Glutamatergic neuron (in vitro differentiated cells): Measurements from ENCODE around the gene NAA40. TPM values are rescaled to one million over a fixed set of nuclear protein-coding genes. Genes with fewer than 3 reads are reported as not detected.

Experiments
- DNase-seq: peaks from one replicate; pipeline ENCODE4 v3.0.0; 2022
- H3K27ac Mint-ChIP-seq: one replicate; pipeline ENCODE4 v1.8.0; 2020; ENCODE audit warnings: mild to moderate bottlenecking, mixed read lengths, inconsistent platforms; ENCODE audit not compliant: unreplicated experiment
- H3K27me3 Mint-ChIP-seq: one replicate; pipeline ENCODE4 v1.8.0; 2020; ENCODE audit warnings: mild to moderate bottlenecking, moderate library complexity, mixed read lengths, inconsistent platforms; ENCODE audit not compliant: unreplicated experiment
- H3K36me3 Mint-ChIP-seq: one replicate; pipeline ENCODE4 v1.8.0; 2020; ENCODE audit warnings: mild to moderate bottlenecking, mixed read lengths, inconsistent platforms; ENCODE audit not compliant: unreplicated experiment
- H3K4me1 Mint-ChIP-seq: one replicate; pipeline ENCODE4 v1.8.0; 2020; ENCODE audit warnings: mild to moderate bottlenecking, low read depth, mixed read lengths, inconsistent platforms; ENCODE audit not compliant: unreplicated experiment
- H3K4me3 Mint-ChIP-seq: one replicate; pipeline ENCODE4 v1.8.0; 2020; ENCODE audit warnings: mild to moderate bottlenecking, mixed read lengths, inconsistent platforms; ENCODE audit not compliant: unreplicated experiment
- H3K9me3 Mint-ChIP-seq: one replicate; pipeline ENCODE4 v1.8.0; 2020; ENCODE audit warnings: mild to moderate bottlenecking, moderate library complexity, mixed read lengths, inconsistent platforms; ENCODE audit not compliant: unreplicated experiment
- total RNA-seq: library from RNA; stranded (reverse); fragmentation: NEBNext Ultra II Directional; extraction: Animal tissue kit (Norgen Biotek cat#: 25700); gene quantifications from one replicate; pipeline ENCODE4 v1.2.1, GENCODE V29; 2021; ENCODE audit not compliant: unreplicated experiment
- TF ChIP-seq, protein P1 (sequence below): fragments of 200-600 bp; sonication (generic); IDR thresholded peaks from one replicate; pipeline ENCODE4 v1.5.0; 2021; ENCODE audit not compliant: partially characterized antibody, unreplicated experiment

NAA40 gene
- total RNA-seq, 1 donor from 2014 or later, result 68.0 TPM

DNA sequence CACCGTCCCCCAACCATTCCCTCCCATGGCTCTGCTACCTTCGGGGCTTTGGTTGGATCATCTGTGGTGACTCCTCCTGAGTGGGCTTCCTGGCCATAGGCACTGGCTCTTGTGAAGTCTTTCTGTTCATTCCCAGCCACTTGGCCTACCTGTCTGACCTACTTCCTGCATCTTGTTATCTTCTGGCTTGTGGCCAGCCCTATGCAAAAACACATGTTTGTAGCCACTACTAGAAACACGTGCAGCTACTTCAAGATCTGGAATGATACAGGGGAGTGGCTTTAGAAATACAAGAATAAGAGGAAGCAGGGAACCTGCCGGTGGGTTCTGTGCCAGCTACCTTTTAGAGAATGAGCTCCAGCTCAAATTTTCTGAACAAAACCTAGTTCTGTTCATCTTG lies 42.7 kb upstream of the NAA40 start:
- no peak for DNase-seq
- H3K36me3 Mint-ChIP-seq, result peaks cover 5% of the 10 kb centered on the region
- TF ChIP-seq, protein P1, sequence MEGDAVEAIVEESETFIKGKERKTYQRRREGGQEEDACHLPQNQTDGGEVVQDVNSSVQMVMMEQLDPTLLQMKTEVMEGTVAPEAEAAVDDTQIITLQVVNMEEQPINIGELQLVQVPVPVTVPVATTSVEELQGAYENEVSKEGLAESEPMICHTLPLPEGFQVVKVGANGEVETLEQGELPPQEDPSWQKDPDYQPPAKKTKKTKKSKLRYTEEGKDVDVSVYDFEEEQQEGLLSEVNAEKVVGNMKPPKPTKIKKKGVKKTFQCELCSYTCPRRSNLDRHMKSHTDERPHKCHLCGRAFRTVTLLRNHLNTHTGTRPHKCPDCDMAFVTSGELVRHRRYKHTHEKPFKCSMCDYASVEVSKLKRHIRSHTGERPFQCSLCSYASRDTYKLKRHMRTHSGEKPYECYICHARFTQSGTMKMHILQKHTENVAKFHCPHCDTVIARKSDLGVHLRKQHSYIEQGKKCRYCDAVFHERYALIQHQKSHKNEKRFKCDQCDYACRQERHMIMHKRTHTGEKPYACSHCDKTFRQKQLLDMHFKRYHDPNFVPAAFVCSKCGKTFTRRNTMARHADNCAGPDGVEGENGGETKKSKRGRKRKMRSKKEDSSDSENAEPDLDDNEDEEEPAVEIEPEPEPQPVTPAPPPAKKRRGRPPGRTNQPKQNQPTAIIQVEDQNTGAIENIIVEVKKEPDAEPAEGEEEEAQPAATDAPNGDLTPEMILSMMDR, result no peak
- peaks cover 4% of the 10 kb centered on the region for H3K27me3 Mint-ChIP-seq
- no peak overlapping the region for H3K27ac Mint-ChIP-seq
- peaks cover 6% of the 10 kb centered on the region for H3K9me3 Mint-ChIP-seq
- H3K4me3 Mint-ChIP-seq, result no peak overlapping the region
- H3K4me1 Mint-ChIP-seq, result no peaks in the 10 kb centered on the region

DNA sequence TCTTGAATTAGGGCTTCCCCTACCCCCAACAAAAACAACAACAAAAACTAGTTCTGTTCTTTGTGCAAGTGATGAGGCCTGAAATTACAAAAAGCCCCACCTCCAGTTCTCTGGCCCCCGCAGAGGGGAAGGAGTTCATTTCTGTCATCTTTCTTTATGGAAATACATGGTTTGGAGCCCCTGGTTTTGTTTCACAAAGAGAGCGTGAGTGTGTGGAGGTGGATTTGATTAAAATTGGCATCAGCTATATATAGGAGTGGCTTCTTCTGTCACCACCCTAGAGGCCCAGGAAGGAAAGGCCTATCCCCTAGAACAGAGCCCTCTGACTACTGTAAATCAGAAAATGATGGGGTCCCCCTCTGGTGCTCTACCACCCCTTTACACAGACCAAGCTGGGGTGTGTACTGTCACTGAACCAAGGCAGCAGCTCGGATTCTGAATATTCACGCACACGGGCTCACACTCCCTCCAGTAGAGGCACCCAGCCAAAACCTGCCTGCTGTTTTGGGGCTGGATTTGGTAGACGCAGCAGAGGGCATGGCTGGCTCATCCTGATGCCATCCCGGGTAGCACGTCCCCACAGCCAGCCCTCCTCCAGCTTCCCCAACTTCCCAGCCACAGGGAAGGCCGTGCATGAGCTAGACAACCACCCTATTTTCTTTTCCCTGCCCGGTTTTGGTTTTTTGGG lies 41.2 kb upstream of the NAA40 start:
- TF ChIP-seq, protein P1, result no peak
- no peak overlapping the region for H3K27ac Mint-ChIP-seq
- no peak for DNase-seq
- H3K27me3 Mint-ChIP-seq, result peaks cover 2% of the 10 kb centered on the region
- H3K4me3 Mint-ChIP-seq, result no peak overlapping the region
- H3K36me3 Mint-ChIP-seq, result peaks cover 11% of the 10 kb centered on the region
- H3K4me1 Mint-ChIP-seq, result no peaks in the 10 kb centered on the region
- H3K9me3 Mint-ChIP-seq, result peaks cover 9% of the 10 kb centered on the region

DNA sequence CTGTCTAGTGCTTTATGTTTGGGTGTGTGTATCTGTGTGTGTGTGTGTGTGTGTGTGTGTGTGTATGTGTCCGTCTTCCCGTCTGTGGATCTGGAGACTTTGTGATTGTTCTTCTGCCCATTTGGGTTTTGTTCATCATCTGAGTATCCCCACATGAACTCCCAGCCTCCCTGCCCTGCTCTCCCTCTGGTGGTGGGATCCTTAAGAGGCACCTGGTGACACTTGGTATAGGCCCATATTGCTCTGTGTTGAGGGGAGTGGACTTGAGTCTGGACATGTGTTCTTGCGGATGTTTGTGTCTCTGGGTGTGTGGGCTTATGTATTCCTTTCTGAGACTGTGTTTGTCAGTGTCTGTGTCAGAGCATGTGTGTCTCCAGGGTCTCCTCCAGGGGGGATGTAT lies 37.1 kb upstream of the NAA40 start:
- H3K27ac Mint-ChIP-seq, result peak overlapping the region; percentile 69
- peaks cover 13% of the 10 kb centered on the region for H3K4me1 Mint-ChIP-seq
- H3K9me3 Mint-ChIP-seq, result peaks cover 13% of the 10 kb centered on the region
- no peak for DNase-seq
- TF ChIP-seq, protein P1, result peak; percentile 14
- peaks cover 9% of the 10 kb centered on the region for H3K27me3 Mint-ChIP-seq
- H3K4me3 Mint-ChIP-seq, result peak overlapping the region; percentile 3
- peaks cover 6% of the 10 kb centered on the region for H3K36me3 Mint-ChIP-seq

DNA sequence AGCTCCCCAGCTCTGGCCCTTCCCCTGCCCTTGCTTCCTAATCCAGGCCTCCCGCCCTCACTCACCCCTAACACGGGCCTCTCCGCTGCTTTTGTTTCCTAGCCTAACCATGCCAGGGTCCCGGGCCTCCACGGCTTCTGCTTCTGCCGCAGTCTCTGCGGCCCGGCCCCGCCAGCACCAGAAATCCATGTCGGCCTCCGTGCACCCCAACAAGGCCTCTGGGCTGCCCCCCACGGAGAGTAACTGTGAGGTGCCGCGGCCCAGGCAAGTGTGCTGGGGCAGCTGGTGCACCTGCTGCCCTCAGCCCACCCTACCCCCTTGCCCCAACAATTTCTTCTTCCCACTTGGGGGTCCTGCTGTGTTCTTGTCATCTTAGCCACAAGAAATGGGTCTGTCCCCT lies 34.9 kb upstream of the NAA40 start:
- peaks cover 12% of the 10 kb centered on the region for H3K27me3 Mint-ChIP-seq
- peaks cover 21% of the 10 kb centered on the region for H3K4me1 Mint-ChIP-seq
- H3K4me3 Mint-ChIP-seq, result no peak overlapping the region
- no peak for DNase-seq
- H3K36me3 Mint-ChIP-seq, result peaks cover 6% of the 10 kb centered on the region
- TF ChIP-seq, protein P1, result no peak
- no peak overlapping the region for H3K27ac Mint-ChIP-seq
- H3K9me3 Mint-ChIP-seq, result peaks cover 16% of the 10 kb centered on the region

DNA sequence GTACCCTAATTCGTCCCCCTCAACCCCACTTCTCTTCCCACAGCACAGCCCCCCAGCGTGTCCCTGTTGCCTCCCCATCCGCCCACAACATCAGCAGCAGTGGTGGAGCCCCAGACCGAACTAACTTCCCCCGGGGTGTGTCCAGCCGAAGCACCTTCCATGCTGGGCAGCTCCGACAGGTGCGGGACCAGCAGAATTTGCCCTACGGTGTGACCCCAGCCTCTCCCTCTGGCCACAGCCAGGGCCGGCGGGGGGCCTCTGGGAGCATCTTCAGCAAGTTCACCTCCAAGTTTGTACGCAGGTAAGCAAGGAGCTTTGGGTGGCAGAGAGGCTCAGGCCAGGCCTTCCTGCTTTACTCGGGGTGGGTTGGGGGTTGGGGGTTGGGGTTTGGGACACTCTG lies 34.1 kb upstream of the NAA40 start:
- Mint-ChIP-seq H3K4me3 (no peak overlapping the region), H3K4me1 (peaks cover 21% of the 10 kb centered on the region), H3K27ac (no peak overlapping the region)

More for the DNA sequence above, 34.1 kb upstream of the NAA40 start:
- TF ChIP-seq, protein P1, result no peak
- Mint-ChIP-seq H3K36me3 (peaks cover 6% of the 10 kb centered on the region), H3K9me3 (peaks cover 15% of the 10 kb centered on the region), H3K27me3 (peaks cover 12% of the 10 kb centered on the region)
- DNase-seq, result no peak
